ENCODE measurements around the gene ANKRD22.
"Not testable (repeated sequence)": the region's sequence is repeated elsewhere in the genome, so short reads cannot be mapped to it uniquely, and the experiment has no call there.

ANKRD22 gene

GRCh38 chr10:88877298-88877697, 25.7 kb upstream of the ANKRD22 start:
- no peak for DNase-seq (ENCODE audit: low spot score)

- no peak for DNase-seq (ENCODE audit: low spot score)
Observed at GRCh38 chr10:88875081-88875480, 23.4 kb upstream of the ANKRD22 start.

GRCh38 chr10:88874281-88874680, 22.6 kb upstream of the ANKRD22 start:
- no peak for DNase-seq (ENCODE audit: low spot score)

GRCh38 chr10:88873757-88874156, 22.1 kb upstream of the ANKRD22 start:
- no peak for DNase-seq (ENCODE audit: low spot score)

GRCh38 chr10:88870089-88870488, 18.4 kb upstream of the ANKRD22 start:
- DNase-seq (ENCODE audit: low spot score) = no peak

- no peak for DNase-seq (ENCODE audit: low spot score)
Observed at GRCh38 chr10:88866454-88866853, 14.8 kb upstream of the ANKRD22 start.

GRCh38 chr10:88865281-88865876, 13.7 kb upstream of the ANKRD22 start:
- DNase-seq (ENCODE audit: low spot score) = no peak

GRCh38 chr10:88861036-88861435, 9.4 kb upstream of the ANKRD22 start:
- DNase-seq (ENCODE audit: low spot score) = no peak

GRCh38 chr10:88858491-88858890, 6.8 kb upstream of the ANKRD22 start:
- no peak for DNase-seq (ENCODE audit: low spot score)

- no peak for DNase-seq (ENCODE audit: low spot score)
Observed at GRCh38 chr10:88857831-88858230, 6.2 kb upstream of the ANKRD22 start.

- no peak for DNase-seq (ENCODE audit: low spot score)
Observed at GRCh38 chr10:88854684-88855083, 3.0 kb upstream of the ANKRD22 start.

GRCh38 chr10:88853155-88853881, 1.7 kb upstream of the ANKRD22 start:
- no peak for DNase-seq (ENCODE audit: low spot score)

GRCh38 chr10:88852327-88852726, 683 bp upstream of the ANKRD22 start:
- DNase-seq (ENCODE audit: low spot score) = no peak

GRCh38 chr10:88850712-88851111, 932 bp downstream of the ANKRD22 start:
- DNase-seq (ENCODE audit: low spot score) = no peak

- DNase-seq (ENCODE audit: low spot score) = no peak
Observed at GRCh38 chr10:88849234-88849633, 2.4 kb downstream of the ANKRD22 start.

GRCh38 chr10:88848499-88848898, 3.1 kb downstream of the ANKRD22 start:
- DNase-seq (ENCODE audit: low spot score) = no peak

GRCh38 chr10:88843171-88843570, 8.5 kb downstream of the ANKRD22 start:
- DNase-seq (ENCODE audit: low spot score) = no peak

GRCh38 chr10:88841316-88842111, 10.1 kb downstream of the ANKRD22 start:
- DNase-seq (ENCODE audit: low spot score) = no peak

- DNase-seq (ENCODE audit: low spot score) = no peak
Observed at GRCh38 chr10:88840881-88841280, 10.8 kb downstream of the ANKRD22 start.

GRCh38 chr10:88840104-88840503, 11.5 kb downstream of the ANKRD22 start:
- no peak for DNase-seq (ENCODE audit: low spot score)

- DNase-seq (ENCODE audit: low spot score) = no peak
Observed at GRCh38 chr10:88838766-88839350, 12.8 kb downstream of the ANKRD22 start.

- DNase-seq (ENCODE audit: low spot score) = not testable (repeated sequence)
Observed at GRCh38 chr10:88837632-88838031, 14.0 kb downstream of the ANKRD22 start.

GRCh38 chr10:88835910-88836221, 15.8 kb downstream of the ANKRD22 start:
- DNase-seq (ENCODE audit: low spot score) = no peak

Measured in germinal center (tissue), 1 donor.